Naive thymus-derived CD4-positive, alpha-beta T cell (primary cell): Measurements from ENCODE around the gene ARL4C. TPM values are rescaled to one million over a fixed set of nuclear protein-coding genes. Genes with fewer than 3 reads are reported as not detected.

Experiments used
- ATAC-seq: fragments of 150-1000 bp; cut with Tn5 transposase; 2 replicates; pipeline ENCODE4 v1.10.0; 2021; ENCODE audit warnings: mild to moderate bottlenecking, moderate library complexity
- CTCF ChIA-PET: fragments of 350-600 bp; sonication (Branson Sonifier 250); formaldehyde crosslinking; loops from one replicate; lab custom pipeline; 2021; ENCODE audit warnings: antibody characterized with exemption; lab: Charles Lee
- POLR2A ChIA-PET: fragments of 350-600 bp; sonication (Branson Sonifier 250); formaldehyde crosslinking; loops from one replicate; lab custom pipeline; 2021; ENCODE audit warnings: antibody characterized with exemption, inconsistent platforms; lab: Charles Lee
- DNase-seq, 9 donors: peaks; one replicate each; pipeline versions ENCODE4 v3.0.0 to v3.0.0-alpha.2; 2020 to 2022; ENCODE audit warnings: mixed read lengths in 1 of 9
- H3K27ac ChIP-seq: one replicate; pipeline ENCODE4 v1.7.0; 2013; ENCODE audit warnings: mild to moderate bottlenecking, low read depth, low read length, moderate library complexity
- H3K27me3 ChIP-seq, 2 donors: one replicate each; pipeline ENCODE4 v1.7.0; 2013; ENCODE audit warnings: low read length in 2 of 2, mild to moderate bottlenecking in 2 of 2, moderate library complexity in 2 of 2; ENCODE audit not compliant: control insufficient read depth in 2 of 2, insufficient read depth in 2 of 2
- H3K36me3 ChIP-seq, 3 experiments: 1 replicate in 2 of 3; 2 replicates in 1 of 3; pipeline ENCODE4 v1.7.0; 2013; ENCODE audit warnings: low read length in 3 of 3, mild to moderate bottlenecking in 3 of 3, moderate library complexity in 1 of 3; ENCODE audit not compliant: insufficient read depth in 3 of 3, control insufficient read depth in 2 of 3
- H3K4me1 ChIP-seq, 2 donors: one replicate each; pipeline ENCODE4 v1.7.0; 2013; ENCODE audit warnings: low read length in 2 of 2, mild to moderate bottlenecking in 2 of 2, moderate library complexity in 1 of 2; ENCODE audit not compliant: control insufficient read depth in 2 of 2, insufficient read depth in 2 of 2
- H3K4me3 ChIP-seq: 2 replicates; pipeline ENCODE4 v1.7.0; 2013; ENCODE audit warnings: mild to moderate bottlenecking, low read length
- H3K9me3 ChIP-seq, 3 experiments: 1 replicate in 2 of 3; 2 replicates in 1 of 3; pipeline ENCODE4 v1.7.0; 2013; ENCODE audit warnings: low read length in 3 of 3; ENCODE audit not compliant: control insufficient read depth in 2 of 3
- H3K27ac Mint-ChIP-seq, 9 donors: one replicate each; pipeline ENCODE4 v1.8.0; 2020 to 2022; ENCODE audit warnings: mixed read lengths in 9 of 9, mild to moderate bottlenecking in 8 of 9, moderate library complexity in 5 of 9, inconsistent platforms in 2 of 9
- H3K27me3 Mint-ChIP-seq, 5 donors: one replicate each; pipeline ENCODE4 v1.8.0; 2021 to 2022; ENCODE audit warnings: mixed read lengths in 5 of 5, mild to moderate bottlenecking in 1 of 5
- H3K36me3 Mint-ChIP-seq, 5 donors: one replicate each; pipeline ENCODE4 v1.8.0; 2020 to 2022; ENCODE audit warnings: mixed read lengths in 5 of 5, mild to moderate bottlenecking in 3 of 5, inconsistent platforms in 1 of 5
- H3K4me1 Mint-ChIP-seq, 7 donors: one replicate each; pipeline ENCODE4 v1.8.0; 2020 to 2022; ENCODE audit warnings: mixed read lengths in 7 of 7, mild to moderate bottlenecking in 3 of 7, inconsistent platforms in 1 of 7
- H3K4me3 Mint-ChIP-seq, 10 donors: one replicate each; pipeline ENCODE4 v1.8.0; 2020 to 2022; ENCODE audit warnings: mild to moderate bottlenecking in 10 of 10, mixed read lengths in 10 of 10, moderate library complexity in 6 of 10, inconsistent platforms in 2 of 10
- H3K9me3 Mint-ChIP-seq, 11 donors: one replicate each; pipeline ENCODE4 v1.8.0; 2020 to 2022; ENCODE audit warnings: mixed read lengths in 11 of 11, mild to moderate bottlenecking in 4 of 11, inconsistent platforms in 1 of 11, moderate library complexity in 1 of 11
- intact Hi-C, 2 donors: fragments of 100-400 bp; cut with micrococcal nuclease; formaldehyde crosslinking; loops; one replicate each; pipeline ENCODE4 v1.15.1; 2023
- polyA plus RNA-seq, 2 donors: library from polyadenylated mRNA; unstranded; fragments of 300-500 nt; fragmentation: Illumina TruSeq; gene quantifications; one replicate each; pipeline ENCODE4 v1.2.3, GENCODE V29; 2021
- total RNA-seq, 6 experiments: library from RNA in 5 of 6; stranded (reverse) in 5 of 6; gene quantifications; 1 replicate in 5 of 6; 2 replicates in 1 of 6; pipeline ENCODE4 v1.2.3 and lab custom pipeline; 2021 to 2026

Gene ARL4C
- total and polyA plus RNA-seq, 7 experiments from 2014 or later, result 90.6 to 329 (median 202) TPM

DNA sequence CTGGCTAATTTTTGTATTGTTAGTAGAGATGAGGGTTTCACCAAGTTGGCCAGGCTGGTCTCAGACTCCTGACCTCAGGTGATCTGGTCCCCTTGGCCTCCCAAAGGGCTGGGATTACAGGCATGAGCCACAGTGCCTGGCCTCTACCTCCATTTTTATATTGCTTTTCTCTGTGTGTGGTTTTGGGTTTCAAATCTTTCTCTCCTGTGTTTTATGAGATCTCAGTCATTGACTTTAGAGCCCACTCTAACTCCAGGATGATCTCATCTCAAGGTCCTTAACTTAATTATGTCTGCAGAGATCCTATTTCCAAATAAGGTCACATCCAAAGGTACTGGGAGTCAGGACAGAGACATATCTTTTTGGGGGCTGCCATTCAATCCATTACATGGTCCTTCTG lies 24.7 kb downstream of the ARL4C start:
- Mint-ChIP-seq H3K36me3 (peaks cover 0 to 27% (median 0%) of the 10 kb centered on the region in 5 donors), H3K9me3 (peaks cover 0 to 15% (median 0%) of the 10 kb centered on the region in 11 donors), H3K4me1 (peaks cover 9 to 52% (median 24%) of the 10 kb centered on the region in 7 donors), H3K27me3 (no peaks in the 10 kb centered on the region), H3K4me3 (no peak overlapping the region), H3K27ac (no peak overlapping the region)
- Histone ChIP-seq H3K4me3 (no peak overlapping the region), H3K9me3 (no peaks in the 10 kb centered on the region), H3K27me3 (no peaks in the 10 kb centered on the region), H3K4me1 (peaks cover 2 to 10% of the 10 kb centered on the region in 2 donors), H3K36me3 (no peaks in the 10 kb centered on the region), H3K27ac (no peak overlapping the region)
- DNase-seq, result no peak
- ATAC-seq, result no peak
- intact Hi-C loops, result no loop called here
- ChIA-PET POLR2A (interaction anchor here (1.3 kb wide), 1 partner anchor 11 kb away, joined by 3 read pairs; no protein-coding TSS in a partner anchor), CTCF (no interaction called here)

DNA sequence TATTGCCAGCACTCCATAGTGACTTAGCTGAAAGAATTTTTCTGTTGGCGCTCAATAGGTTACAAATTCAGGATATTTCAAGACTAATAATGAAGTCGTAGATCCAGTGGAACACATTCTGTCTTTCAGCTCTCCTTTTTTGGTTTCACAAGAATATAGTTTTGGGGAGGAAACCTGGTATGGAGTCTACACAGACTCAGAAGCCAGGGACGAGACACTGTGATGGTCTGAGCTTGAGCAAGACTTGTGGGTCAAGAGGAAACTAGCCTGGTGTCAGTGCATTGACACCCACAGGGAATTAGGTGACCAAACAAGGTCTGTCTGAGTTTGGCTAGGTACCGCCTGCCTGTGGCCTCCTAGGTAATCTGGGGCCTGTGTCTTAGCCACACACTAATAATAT lies 26.9 kb downstream of the ARL4C start:
- H3K9me3 ChIP-seq, result no peaks in the 10 kb centered on the region
- ChIA-PET CTCF (interaction anchor here (0.7 kb wide), 1 partner anchor 227 kb away, joined by 4 read pairs; no protein-coding TSS in a partner anchor), POLR2A (interaction anchor here (0.6 to 18.1 kb wide), 5 partner anchors 19 to 445 kb away, joined by 3 to 343 read pairs (median 4); no protein-coding TSS in a partner anchor)
- Mint-ChIP-seq H3K4me3 (no peak overlapping the region), H3K9me3 (peaks cover 0 to 20% (median 0%) of the 10 kb centered on the region in 11 donors), H3K27ac (no peak overlapping the region), H3K4me1 (peaks cover 16 to 62% (median 29%) of the 10 kb centered on the region in 7 donors), H3K36me3 (peaks cover 0 to 18% (median 0%) of the 10 kb centered on the region in 5 donors), H3K27me3 (no peaks in the 10 kb centered on the region)
- H3K27ac ChIP-seq, result no peak overlapping the region
- peaks cover 10 to 12% of the 10 kb centered on the region in 2 donors for H3K4me1 ChIP-seq
- no peaks in the 10 kb centered on the region for H3K36me3 ChIP-seq
- H3K4me3 ChIP-seq, result no peak overlapping the region
- H3K27me3 ChIP-seq, result no peaks in the 10 kb centered on the region
- no peak for DNase-seq
- ATAC-seq, result no peak
- intact Hi-C loops, result no loop called here

DNA sequence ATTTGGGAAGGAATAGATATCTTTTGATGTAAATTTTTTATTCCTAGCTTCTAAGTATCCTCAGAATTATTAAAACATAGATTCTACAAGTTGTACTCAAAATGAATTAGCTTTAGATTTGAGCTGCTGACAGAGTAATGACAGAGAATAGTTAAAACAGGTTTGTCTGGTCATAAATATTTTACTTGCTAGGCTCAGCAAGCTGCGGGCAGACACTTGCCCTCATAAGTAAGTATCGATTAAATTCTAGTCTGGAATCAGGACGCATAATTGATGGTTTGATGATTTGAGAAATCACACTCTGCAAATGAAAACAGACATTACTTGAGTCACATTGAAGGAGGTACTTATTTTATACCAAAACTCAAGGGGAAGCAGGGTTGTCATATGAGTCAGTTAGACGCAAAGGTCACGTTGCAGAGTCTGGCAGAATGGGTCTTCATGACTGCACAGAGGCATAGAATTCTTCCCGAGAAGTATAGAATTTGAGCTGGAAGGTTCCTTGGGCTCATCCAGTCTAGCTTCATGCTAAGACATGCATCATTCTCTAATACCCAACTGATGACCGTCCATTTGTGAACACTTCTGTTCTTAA lies 27.5 kb downstream of the ARL4C start:
- Mint-ChIP-seq H3K4me1 (peaks cover 23 to 62% (median 34%) of the 10 kb centered on the region in 7 donors), H3K27me3 (no peaks in the 10 kb centered on the region), H3K9me3 (peaks cover 0 to 20% (median 0%) of the 10 kb centered on the region in 11 donors), H3K36me3 (peaks cover 0 to 14% (median 0%) of the 10 kb centered on the region in 5 donors), H3K4me3 (no peak overlapping the region), H3K27ac (peak overlapping the region in 2 of 9 donors; percentile 22 to 98)
- intact Hi-C loops, result no loop called here
- H3K4me3 ChIP-seq, result no peak overlapping the region
- H3K9me3 ChIP-seq, result no peaks in the 10 kb centered on the region
- ChIA-PET CTCF (interaction anchor here (0.7 to 1.2 kb wide), 3 partner anchors 14 to 226 kb away, joined by 4 to 5 read pairs (median 4); no protein-coding TSS in a partner anchor), POLR2A (interaction anchor here (1.1 to 27.5 kb wide), 5 partner anchors 10 to 44 kb away, joined by 4 to 643 read pairs (median 22); no protein-coding TSS in a partner anchor)
- DNase-seq (no peak), ATAC-seq (no peak)
- no peaks in the 10 kb centered on the region for H3K36me3 ChIP-seq
- H3K27ac ChIP-seq, result no peak overlapping the region
- no peaks in the 10 kb centered on the region for H3K27me3 ChIP-seq
- H3K4me1 ChIP-seq, result peaks cover 14 to 17% of the 10 kb centered on the region in 2 donors

DNA sequence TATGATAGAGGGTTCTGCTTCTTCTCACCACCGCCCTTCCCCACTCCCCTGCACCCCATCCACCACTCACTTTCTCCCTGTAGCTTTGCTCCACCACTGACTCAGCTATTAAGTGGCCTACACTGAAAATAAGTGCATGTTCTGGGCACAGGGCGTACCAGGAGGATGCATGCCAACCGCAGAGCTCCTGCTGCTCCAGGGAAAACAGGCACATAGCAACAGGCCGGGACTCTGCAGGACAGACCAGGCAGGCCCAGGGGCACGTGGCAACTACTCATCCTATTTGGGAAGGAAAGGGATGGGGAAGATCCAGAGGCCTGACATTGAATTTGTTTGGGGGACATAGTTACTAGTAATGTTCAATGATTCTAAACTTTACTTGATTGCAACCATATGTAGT lies 28.4 kb downstream of the ARL4C start:
- H3K27ac Mint-ChIP-seq, result peak overlapping the region in 4 of 9 donors; percentile 56 to 98 (median 80)
- H3K9me3 Mint-ChIP-seq, result peaks cover 0 to 13% (median 0%) of the 10 kb centered on the region in 11 donors
- POLR2A ChIA-PET, result interaction anchor here (1.1 to 27.5 kb wide), 5 partner anchors 9 to 43 kb away, joined by 3 to 643 read pairs (median 22); no protein-coding TSS in a partner anchor
- intact Hi-C loops, result no loop called here
- H3K4me3 ChIP-seq, result no peak overlapping the region
- no peaks in the 10 kb centered on the region for H3K27me3 ChIP-seq
- no peaks in the 10 kb centered on the region for H3K27me3 Mint-ChIP-seq
- H3K36me3 Mint-ChIP-seq, result peaks cover 0 to 12% (median 0%) of the 10 kb centered on the region in 5 donors
- ATAC-seq (no peak), DNase-seq (no peak)
- H3K4me1 Mint-ChIP-seq, result peaks cover 27 to 65% (median 41%) of the 10 kb centered on the region in 7 donors
- H3K4me3 Mint-ChIP-seq, result no peak overlapping the region
- CTCF ChIA-PET, result interaction anchor here (1.0 to 1.2 kb wide), 3 partner anchors 15 to 44 kb away, joined by 4 to 5 read pairs (median 4); no protein-coding TSS in a partner anchor
- no peak overlapping the region for H3K27ac ChIP-seq
- H3K4me1 ChIP-seq, result peaks cover 18 to 23% of the 10 kb centered on the region in 2 donors
- no peaks in the 10 kb centered on the region for H3K9me3 ChIP-seq
- H3K36me3 ChIP-seq, result no peaks in the 10 kb centered on the region

DNA sequence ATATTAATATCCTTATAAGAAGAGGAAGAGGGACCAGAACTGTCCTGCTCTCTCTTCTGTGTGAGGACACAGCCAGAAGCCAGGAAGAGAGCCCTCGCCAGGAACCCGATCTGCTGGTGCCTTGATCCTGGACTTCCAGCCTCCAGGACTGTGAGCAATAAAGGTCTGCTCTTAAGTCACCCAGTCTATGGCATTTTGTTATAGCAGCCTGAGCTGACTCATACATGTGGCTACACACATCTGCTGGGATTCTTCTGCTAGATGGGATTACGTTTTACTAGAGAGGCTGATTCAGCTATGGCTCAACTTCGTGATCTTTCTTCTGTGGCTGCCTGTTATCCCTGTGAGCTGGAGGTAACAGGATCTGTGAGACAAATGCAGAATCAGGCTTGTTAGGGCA lies 29.6 kb downstream of the ARL4C start:
- intact Hi-C loops, result no loop called here

DNA sequence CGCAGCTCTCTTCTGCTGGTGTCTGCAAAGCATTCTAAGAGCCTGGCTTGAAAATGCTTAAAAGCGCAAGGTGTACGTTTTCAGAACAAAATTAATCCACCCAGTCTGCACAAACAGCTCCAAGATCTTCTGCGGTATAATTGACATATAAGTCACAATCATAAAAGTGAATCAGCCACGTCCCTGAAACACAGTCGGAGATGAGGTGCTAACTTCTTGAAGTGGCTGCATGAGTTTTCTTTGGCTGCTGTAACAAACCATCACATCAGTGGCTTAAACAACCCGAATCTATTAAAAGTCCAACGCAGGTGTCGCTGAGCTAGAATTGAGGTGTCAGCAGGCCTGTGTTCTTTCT lies 32.6 kb downstream of the ARL4C start:
- Mint-ChIP-seq H3K36me3 (peaks cover 0 to 33% (median 0%) of the 10 kb centered on the region in 5 donors), H3K4me1 (peaks cover 47 to 95% (median 77%) of the 10 kb centered on the region in 7 donors), H3K27ac (peak overlapping the region; percentile 94 to 100 (median 96)), H3K9me3 (peaks cover 0 to 7% (median 0%) of the 10 kb centered on the region in 11 donors), H3K27me3 (no peaks in the 10 kb centered on the region), H3K4me3 (peak overlapping the region; percentile 45 to 84 (median 76))
- intact Hi-C loops, result loop anchor here (1.0 kb wide), 7 partner anchors 10 to 172 kb away; no protein-coding TSS in a partner anchor
- ChIA-PET CTCF (interaction anchor here (0.6 to 3.2 kb wide), 8 partner anchors 9 to 174 kb away, joined by 3 to 16 read pairs (median 4); no protein-coding TSS in a partner anchor), POLR2A (interaction anchor here (0.6 to 27.5 kb wide), 16 partner anchors 11 to 175 kb away, joined by 3 to 643 read pairs (median 8); partner anchors contain the start of gene ARL4C)
- H3K27ac ChIP-seq, result peak overlapping the region; percentile 93
- no peaks in the 10 kb centered on the region for H3K27me3 ChIP-seq
- ATAC-seq (no peak), DNase-seq (no peak)
- H3K4me1 ChIP-seq, result peaks cover 55 to 59% of the 10 kb centered on the region in 2 donors
- no peaks in the 10 kb centered on the region for H3K36me3 ChIP-seq
- H3K4me3 ChIP-seq, result no peak overlapping the region
- H3K9me3 ChIP-seq, result no peaks in the 10 kb centered on the region

More for the DNA sequence above, 29.6 kb downstream of the ARL4C start:
- POLR2A ChIA-PET, result interaction anchor here (0.6 to 27.5 kb wide), 7 partner anchors 8 to 475 kb away, joined by 3 to 643 read pairs (median 8); no protein-coding TSS in a partner anchor
- Mint-ChIP-seq H3K36me3 (peaks cover 0 to 17% (median 0%) of the 10 kb centered on the region in 5 donors), H3K27ac (peak overlapping the region in 5 of 9 donors; percentile 61 to 100 (median 96)), H3K27me3 (no peaks in the 10 kb centered on the region), H3K4me3 (peak overlapping the region in 1 of 10 donors; percentile 11), H3K9me3 (peaks cover 0 to 11% (median 0%) of the 10 kb centered on the region in 11 donors), H3K4me1 (peaks cover 37 to 75% (median 52%) of the 10 kb centered on the region in 7 donors)
- no peaks in the 10 kb centered on the region for H3K27me3 ChIP-seq
- no peak for ATAC-seq
- peaks cover 31 to 35% of the 10 kb centered on the region in 2 donors for H3K4me1 ChIP-seq
- H3K27ac ChIP-seq, result no peak overlapping the region
- no peak overlapping the region for H3K4me3 ChIP-seq
- no peaks in the 10 kb centered on the region for H3K36me3 ChIP-seq
- no peaks in the 10 kb centered on the region for H3K9me3 ChIP-seq
- CTCF ChIA-PET, result interaction anchor here (1.0 to 1.4 kb wide), 2 partner anchors 16 kb away, joined by 4 read pairs; no protein-coding TSS in a partner anchor
- no peak for DNase-seq
